HFF-Myc (cell line): ENCODE results near the gene TUB.

Source experiments
- DNase-seq: peaks from one replicate; pipeline ENCODE4 v3.0.0-alpha.2; 2011; ENCODE audit warnings: low read depth; ENCODE audit errors: extremely low read depth
- H3K4me3 ChIP-seq: replicated peaks from 2 replicates; pipeline ENCODE4 v1.5.1; 2011; ENCODE audit warnings: low read depth, mild to moderate bottlenecking, control low read depth, low read length
- TF ChIP-seq, protein P1 (sequence below): IDR thresholded peaks from 2 replicates; pipeline ENCODE4 v1.5.1; 2012; ENCODE audit warnings: mild to moderate bottlenecking, low read depth, low read length, control low read depth; ENCODE audit errors: missing control alignments

TUB gene

GRCh38 chr11:8058216-8058615, 22.8 kb upstream of the TUB start:
- no peak for DNase-seq
- TF ChIP-seq, protein P1, sequence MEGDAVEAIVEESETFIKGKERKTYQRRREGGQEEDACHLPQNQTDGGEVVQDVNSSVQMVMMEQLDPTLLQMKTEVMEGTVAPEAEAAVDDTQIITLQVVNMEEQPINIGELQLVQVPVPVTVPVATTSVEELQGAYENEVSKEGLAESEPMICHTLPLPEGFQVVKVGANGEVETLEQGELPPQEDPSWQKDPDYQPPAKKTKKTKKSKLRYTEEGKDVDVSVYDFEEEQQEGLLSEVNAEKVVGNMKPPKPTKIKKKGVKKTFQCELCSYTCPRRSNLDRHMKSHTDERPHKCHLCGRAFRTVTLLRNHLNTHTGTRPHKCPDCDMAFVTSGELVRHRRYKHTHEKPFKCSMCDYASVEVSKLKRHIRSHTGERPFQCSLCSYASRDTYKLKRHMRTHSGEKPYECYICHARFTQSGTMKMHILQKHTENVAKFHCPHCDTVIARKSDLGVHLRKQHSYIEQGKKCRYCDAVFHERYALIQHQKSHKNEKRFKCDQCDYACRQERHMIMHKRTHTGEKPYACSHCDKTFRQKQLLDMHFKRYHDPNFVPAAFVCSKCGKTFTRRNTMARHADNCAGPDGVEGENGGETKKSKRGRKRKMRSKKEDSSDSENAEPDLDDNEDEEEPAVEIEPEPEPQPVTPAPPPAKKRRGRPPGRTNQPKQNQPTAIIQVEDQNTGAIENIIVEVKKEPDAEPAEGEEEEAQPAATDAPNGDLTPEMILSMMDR, result no peak
- H3K4me3 ChIP-seq, result no peak overlapping the region

GRCh38 chr11:8059030-8059429, 22.0 kb upstream of the TUB start:
- no peak for DNase-seq
- H3K4me3 ChIP-seq, result no peak overlapping the region
- TF ChIP-seq, protein P1, result no peak

DNA sequence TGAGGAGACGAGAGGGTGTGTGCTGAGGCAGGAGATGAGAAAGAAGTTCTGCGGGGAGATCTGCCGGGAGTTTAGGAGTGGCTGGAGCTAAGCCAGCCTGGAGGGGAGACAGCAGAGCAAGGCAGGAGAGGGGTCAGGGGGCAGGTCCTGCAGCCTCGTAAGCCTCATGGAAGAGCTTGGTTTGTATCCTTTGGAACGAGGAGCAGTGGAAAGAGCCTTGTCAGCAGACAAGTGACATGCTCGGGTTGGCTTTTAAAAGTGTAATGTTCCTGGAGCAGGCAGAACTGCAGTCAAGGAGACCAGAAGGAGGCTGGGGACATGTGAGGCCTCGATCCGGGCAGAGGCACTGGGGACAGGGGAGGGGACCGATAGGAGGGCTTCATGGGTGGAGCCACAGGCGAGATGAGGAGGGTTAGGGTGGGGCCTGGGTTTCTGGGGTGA, 21.4 kb upstream of the TUB start:
- no peak overlapping the region for H3K4me3 ChIP-seq
- TF ChIP-seq, protein P1, result no peak

GRCh38 chr11:8060146-8060719, 20.8 kb upstream of the TUB start:
- no peak overlapping the region for H3K4me3 ChIP-seq
- TF ChIP-seq, protein P1, result no peak
- no peak for DNase-seq

More for the DNA sequence above, 21.4 kb upstream of the TUB start:
- DNase-seq, result no peak

DNA sequence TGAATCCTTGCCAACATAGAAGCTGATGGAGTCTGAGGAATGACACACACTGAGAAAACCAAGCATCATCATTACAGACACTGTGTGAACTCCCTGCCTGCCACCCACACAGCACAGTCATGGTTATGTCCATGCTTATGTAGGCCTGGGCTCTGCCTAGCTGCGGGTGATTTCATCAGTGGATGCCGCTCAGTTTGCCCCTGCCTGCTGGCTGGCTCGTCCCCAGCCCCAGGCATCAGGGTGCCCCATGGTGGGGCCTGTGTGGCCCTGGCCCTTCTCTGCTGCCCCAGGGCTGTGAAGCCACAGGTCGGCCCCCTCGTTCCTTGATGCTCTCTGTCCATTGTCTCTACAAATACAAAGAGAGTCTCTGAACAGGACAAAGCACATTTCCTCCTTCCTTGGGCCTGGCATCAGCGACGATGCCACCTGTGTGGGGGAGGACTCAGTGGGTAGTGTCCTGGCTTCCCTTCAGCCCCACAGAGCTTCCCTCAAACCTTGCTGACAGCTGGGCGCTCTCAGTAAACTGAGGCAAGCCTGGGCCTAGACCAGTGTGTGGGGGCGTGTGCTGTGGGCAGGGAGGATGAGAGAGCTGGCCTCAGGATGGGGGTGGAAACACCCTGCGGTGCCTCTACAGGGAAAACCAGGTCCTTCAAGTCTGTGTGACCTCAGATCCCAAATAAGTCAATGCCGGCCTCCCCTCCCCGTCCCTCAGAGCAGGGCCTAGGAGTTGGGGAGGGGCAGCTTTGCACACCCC, 20.0 kb upstream of the TUB start:
- no peak for DNase-seq
- H3K4me3 ChIP-seq, result no peak overlapping the region
- TF ChIP-seq, protein P1, result no peak

GRCh38 chr11:8061555-8062428, 19.2 kb upstream of the TUB start:
- H3K4me3 ChIP-seq, result no peak overlapping the region

More at GRCh38 chr11:8061555-8062428, 19.2 kb upstream of the TUB start:
- TF ChIP-seq, protein P1, result no peak
- no peak for DNase-seq
